Natural killer cell (primary cell): Measurements from ENCODE around the gene F12. TPM values are rescaled to one million over a fixed set of nuclear protein-coding genes. Genes with fewer than 3 reads are reported as not detected.
A peak's percentile ranks its signal among the peaks of the same experiment; 100 is the strongest.

Experiments
- ATAC-seq, 3 donors: fragments of 150-1000 bp in 2 of 3; fragments of 200-7000 bp in 1 of 3; cut with Tn5 transposase; 1 replicate in 1 of 3; 2 replicates in 2 of 3; pipeline ENCODE4 v1.10.0; 2021; ENCODE audit warnings: mild to moderate bottlenecking in 2 of 3, moderate library complexity in 2 of 3
- DNase-seq, 2 donors: peaks; one replicate each; pipeline versions ENCODE4 v3.0.0 to v3.0.0-alpha.2; 2013 to 2021; ENCODE audit warnings: mixed read lengths in 1 of 2
- H3K27ac ChIP-seq: one replicate; pipeline ENCODE4 v1.5.1; 2013; ENCODE audit warnings: mild to moderate bottlenecking, low read length
- H3K27me3 ChIP-seq: one replicate; pipeline ENCODE4 v1.6.1; 2013; ENCODE audit warnings: low read length; ENCODE audit not compliant: control insufficient read depth, insufficient read depth
- H3K36me3 ChIP-seq: one replicate; pipeline ENCODE4 v1.6.1; 2013; ENCODE audit warnings: low read length; ENCODE audit not compliant: control insufficient read depth, insufficient read depth
- H3K4me1 ChIP-seq: one replicate; pipeline ENCODE4 v1.6.1; 2013; ENCODE audit warnings: low read length; ENCODE audit not compliant: control insufficient read depth, insufficient read depth
- H3K4me3 ChIP-seq: one replicate; pipeline ENCODE4 v1.5.1; 2013; ENCODE audit warnings: low read length
- H3K9me3 ChIP-seq: one replicate; pipeline ENCODE4 v1.6.1; 2013; ENCODE audit warnings: low read length; ENCODE audit not compliant: control insufficient read depth, insufficient read depth
- H3K27ac Mint-ChIP-seq, 2 donors: one replicate each; pipeline ENCODE4 v1.8.0; 2022; ENCODE audit warnings: mild to moderate bottlenecking in 2 of 2, mixed read lengths in 2 of 2, moderate library complexity in 1 of 2
- H3K27me3 Mint-ChIP-seq, 2 donors: one replicate each; pipeline ENCODE4 v1.8.0; 2022; ENCODE audit warnings: low read depth in 2 of 2, mixed read lengths in 2 of 2
- H3K36me3 Mint-ChIP-seq: one replicate; pipeline ENCODE4 v1.8.0; 2022; ENCODE audit warnings: mixed read lengths
- H3K4me1 Mint-ChIP-seq, 2 donors: one replicate each; pipeline ENCODE4 v1.8.0; 2022; ENCODE audit warnings: mixed read lengths in 2 of 2
- H3K4me3 Mint-ChIP-seq: one replicate; pipeline ENCODE4 v1.8.0; 2022; ENCODE audit warnings: mild to moderate bottlenecking, moderate library complexity, mixed read lengths
- H3K9me3 Mint-ChIP-seq, 2 donors: one replicate each; pipeline ENCODE4 v1.8.0; 2022; ENCODE audit warnings: mixed read lengths in 2 of 2
- WGBS: methylation state at CpG from one replicate; pipeline ENCODE4 v1.1.7; 2013; ENCODE audit warnings: missing lambda C conversion rate; ENCODE audit not compliant: insufficient coverage; 5-methylcytosine and 5-hydroxymethylcytosine counted together
- intact Hi-C: fragments of 100-400 bp; cut with micrococcal nuclease; formaldehyde crosslinking; loops from one replicate; pipeline ENCODE4 v1.14.2; 2022
- total RNA-seq, 4 donors: library from RNA; stranded (reverse); fragments of 120-200 nt in 1 of 4; gene quantifications; one replicate each; pipeline versions ENCODE4 v1.2.3 to v1.2.4, GENCODE V29; 2013 to 2022
- TF ChIP-seq, protein P1 (sequence below): fragments of 200-600 bp; IDR thresholded peaks from one replicate; pipeline ENCODE4 v1.8.0; 2022; ENCODE audit warnings: antibody characterized with exemption

Gene F12
- total RNA-seq, 3 donors from 2014 or later (not counting 1 experiment from before 2014, with no cell fraction given) = 0.66 to 1.7 (median 0.93) TPM

DNA sequence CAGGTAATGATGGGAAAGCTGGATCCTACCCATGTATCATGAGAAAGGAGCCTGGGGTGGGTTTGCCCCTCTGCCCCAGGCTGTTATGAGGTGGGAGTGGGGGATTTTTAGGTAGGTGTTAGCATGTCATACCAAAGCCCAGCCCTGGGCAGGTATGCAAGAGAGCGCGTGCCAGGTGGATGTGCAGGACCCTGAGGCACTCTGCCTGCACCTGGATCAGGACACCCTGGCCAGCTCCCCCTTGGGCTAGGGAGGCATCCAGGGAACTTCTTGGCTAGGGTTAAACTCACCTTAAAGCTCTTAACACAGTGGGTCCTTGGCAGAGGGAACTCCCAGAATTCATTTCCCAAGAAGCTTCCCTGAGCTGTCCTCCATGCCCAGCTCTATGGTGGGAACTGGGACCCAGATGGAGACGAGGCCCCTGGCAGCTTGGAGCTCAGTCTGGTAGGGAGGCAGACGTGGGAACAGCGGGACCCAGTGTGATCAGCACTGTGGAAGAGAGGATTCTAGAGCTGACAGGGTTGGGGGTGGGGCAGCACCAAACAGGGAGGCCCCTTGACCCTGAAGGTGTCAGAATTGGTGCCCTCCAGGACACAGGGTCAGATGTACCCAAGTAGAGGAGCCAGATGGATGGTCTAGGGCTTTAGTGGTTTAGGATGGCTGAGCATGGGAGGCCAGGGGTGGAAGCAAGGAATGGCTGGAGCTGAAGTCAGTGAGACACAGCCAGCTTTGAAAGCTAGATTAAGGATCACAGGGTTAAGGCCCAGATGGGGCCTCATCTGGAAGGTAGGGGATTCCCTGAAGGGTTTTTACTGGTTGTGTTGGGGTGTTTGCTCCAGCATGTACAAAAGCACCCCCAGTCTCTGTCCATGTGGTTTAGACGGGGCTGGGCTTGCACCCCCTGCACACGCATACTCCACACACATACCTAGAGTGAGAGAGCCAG, 35.0 kb upstream of the F12 start:
- no peaks in the 10 kb centered on the region for H3K27me3 Mint-ChIP-seq

GRCh38 chr5:177443144-177443983, 34.0 kb upstream of the F12 start:
- H3K27ac Mint-ChIP-seq = peak overlapping the region; percentile 76 to 84
- Histone ChIP-seq H3K9me3 (no peaks in the 10 kb centered on the region), H3K4me1 (peaks cover 45% of the 10 kb centered on the region), H3K36me3 (peaks cover 47% of the 10 kb centered on the region), H3K27ac (peak overlapping the region; percentile 78), H3K4me3 (no peak overlapping the region), H3K27me3 (no peaks in the 10 kb centered on the region)
- no peak for ATAC-seq
- H3K9me3 Mint-ChIP-seq = no peaks in the 10 kb centered on the region
- WGBS = 79% methylated on average over 15 of the region's 15 CpGs
- TF ChIP-seq, protein P1, sequence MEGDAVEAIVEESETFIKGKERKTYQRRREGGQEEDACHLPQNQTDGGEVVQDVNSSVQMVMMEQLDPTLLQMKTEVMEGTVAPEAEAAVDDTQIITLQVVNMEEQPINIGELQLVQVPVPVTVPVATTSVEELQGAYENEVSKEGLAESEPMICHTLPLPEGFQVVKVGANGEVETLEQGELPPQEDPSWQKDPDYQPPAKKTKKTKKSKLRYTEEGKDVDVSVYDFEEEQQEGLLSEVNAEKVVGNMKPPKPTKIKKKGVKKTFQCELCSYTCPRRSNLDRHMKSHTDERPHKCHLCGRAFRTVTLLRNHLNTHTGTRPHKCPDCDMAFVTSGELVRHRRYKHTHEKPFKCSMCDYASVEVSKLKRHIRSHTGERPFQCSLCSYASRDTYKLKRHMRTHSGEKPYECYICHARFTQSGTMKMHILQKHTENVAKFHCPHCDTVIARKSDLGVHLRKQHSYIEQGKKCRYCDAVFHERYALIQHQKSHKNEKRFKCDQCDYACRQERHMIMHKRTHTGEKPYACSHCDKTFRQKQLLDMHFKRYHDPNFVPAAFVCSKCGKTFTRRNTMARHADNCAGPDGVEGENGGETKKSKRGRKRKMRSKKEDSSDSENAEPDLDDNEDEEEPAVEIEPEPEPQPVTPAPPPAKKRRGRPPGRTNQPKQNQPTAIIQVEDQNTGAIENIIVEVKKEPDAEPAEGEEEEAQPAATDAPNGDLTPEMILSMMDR = no peak
- H3K36me3 Mint-ChIP-seq = no peaks in the 10 kb centered on the region
- H3K4me3 Mint-ChIP-seq = no peak overlapping the region
- intact Hi-C loops = no loop called here
- H3K4me1 Mint-ChIP-seq = peaks cover 33 to 53% of the 10 kb centered on the region in 2 donors
- H3K27me3 Mint-ChIP-seq = no peaks in the 10 kb centered on the region
- no peak for DNase-seq

More for the DNA sequence above, 35.0 kb upstream of the F12 start:
- H3K27me3 ChIP-seq = no peaks in the 10 kb centered on the region
- H3K9me3 ChIP-seq = no peaks in the 10 kb centered on the region
- Mint-ChIP-seq H3K27ac (peak overlapping the region; percentile 76 to 84), H3K4me3 (peak overlapping the region; percentile 62), H3K4me1 (peaks cover 34 to 54% of the 10 kb centered on the region in 2 donors), H3K9me3 (no peaks in the 10 kb centered on the region), H3K36me3 (no peaks in the 10 kb centered on the region)
- H3K36me3 ChIP-seq = peaks cover 40% of the 10 kb centered on the region
- peaks cover 48% of the 10 kb centered on the region for H3K4me1 ChIP-seq
- TF ChIP-seq, protein P1 = no peak
- WGBS = 83% methylated on average over 5 of the region's 7 CpGs
- ATAC-seq (no peak), DNase-seq (peak in 1 of 2 donors; percentile 81)
- H3K27ac ChIP-seq = peak overlapping the region; percentile 78
- intact Hi-C loops = no loop called here
- H3K4me3 ChIP-seq = no peak overlapping the region

GRCh38 chr5:177442066-177442826, 32.9 kb upstream of the F12 start:
- no peak overlapping the region for H3K27ac ChIP-seq
- Mint-ChIP-seq H3K4me3 (no peak overlapping the region), H3K36me3 (no peaks in the 10 kb centered on the region), H3K9me3 (no peaks in the 10 kb centered on the region), H3K27ac (peak overlapping the region; percentile 41 to 76), H3K4me1 (peaks cover 27 to 50% of the 10 kb centered on the region in 2 donors), H3K27me3 (no peaks in the 10 kb centered on the region)
- TF ChIP-seq, protein P1 = no peak
- WGBS = 95% methylated on average over 19 of the region's 20 CpGs
- DNase-seq (peak in 1 of 2 donors; percentile 6), ATAC-seq (no peak)
- intact Hi-C loops = no loop called here
- no peak overlapping the region for H3K4me3 ChIP-seq
- H3K9me3 ChIP-seq = no peaks in the 10 kb centered on the region
- H3K27me3 ChIP-seq = no peaks in the 10 kb centered on the region
- H3K36me3 ChIP-seq = peaks cover 57% of the 10 kb centered on the region
- peaks cover 40% of the 10 kb centered on the region for H3K4me1 ChIP-seq
